ENCODE data around the gene UROC1. TPM values are rescaled to one million over a fixed set of nuclear protein-coding genes. Genes with fewer than 3 reads are reported as not detected.

UROC1 gene
- total RNA-seq, 1 donor = not detected

GRCh38 chr3:126508564-126508964 is 9.0 kb downstream of the UROC1 start:
- no peak for DNase-seq (ENCODE audit: low read depth)
- no peak overlapping the region for H3K4me3 ChIP-seq (ENCODE audit: low read depth, low read length)
- no peak for TF ChIP-seq CTCF (IDR thresholded peaks at IDR 0.05; ENCODE audit: insufficient read depth, low read depth, low read length)

GRCh38 chr3:126507886-126508285 is 9.7 kb downstream of the UROC1 start:
- no peak overlapping the region for H3K4me3 ChIP-seq (ENCODE audit: low read depth, low read length)
- DNase-seq (ENCODE audit: low read depth) = no peak
- no peak for TF ChIP-seq CTCF (IDR thresholded peaks at IDR 0.05; ENCODE audit: insufficient read depth, low read depth, low read length)

GRCh38 chr3:126503701-126504100 is 13.9 kb downstream of the UROC1 start:
- no peak overlapping the region for H3K4me3 ChIP-seq (ENCODE audit: low read depth, low read length)
- TF ChIP-seq CTCF (IDR thresholded peaks at IDR 0.05; ENCODE audit: insufficient read depth, low read depth, low read length) = no peak
- DNase-seq (ENCODE audit: low read depth) = no peak

GRCh38 chr3:126502656-126503055 is 14.9 kb downstream of the UROC1 start:
- H3K4me3 ChIP-seq (ENCODE audit: low read depth, low read length) = no peak overlapping the region
- TF ChIP-seq CTCF (IDR thresholded peaks at IDR 0.05; ENCODE audit: insufficient read depth, low read depth, low read length) = no peak
- DNase-seq (ENCODE audit: low read depth) = no peak

- no peak for TF ChIP-seq CTCF (IDR thresholded peaks at IDR 0.05; ENCODE audit: insufficient read depth, low read depth, low read length)
- DNase-seq (ENCODE audit: low read depth) = no peak
- no peak overlapping the region for H3K4me3 ChIP-seq (ENCODE audit: low read depth, low read length)
Observed at GRCh38 chr3:126501736-126502135, 15.8 kb downstream of the UROC1 start.

GRCh38 chr3:126501054-126501453 is 16.5 kb downstream of the UROC1 start:
- no peak for TF ChIP-seq CTCF (IDR thresholded peaks at IDR 0.05; ENCODE audit: insufficient read depth, low read depth, low read length)
- DNase-seq (ENCODE audit: low read depth) = no peak
- no peak overlapping the region for H3K4me3 ChIP-seq (ENCODE audit: low read depth, low read length)

GRCh38 chr3:126500016-126500415 is 17.6 kb downstream of the UROC1 start:
- TF ChIP-seq CTCF (IDR thresholded peaks at IDR 0.05; ENCODE audit: insufficient read depth, low read depth, low read length) = no peak
- no peak overlapping the region for H3K4me3 ChIP-seq (ENCODE audit: low read depth, low read length)
- DNase-seq (ENCODE audit: low read depth) = no peak
